Measurements from ENCODE around the gene ADAM19.

- no peak for TF ChIP-seq CTCF (IDR thresholded peaks at IDR 0.05; ENCODE audit: low read depth, low read length)
- no peak for TF ChIP-seq POLR2A (IDR thresholded peaks at IDR 0.05; ENCODE audit: extremely low read depth, insufficient read length)
- no peak for TF ChIP-seq MAX (IDR thresholded peaks at IDR 0.05; ENCODE audit: low read depth, low read length)
- TF ChIP-seq MYC (IDR thresholded peaks at IDR 0.05; ENCODE audit: low read depth, low read length): no peak
These were observed 37.3 kb downstream of the ADAM19 start for GRCh38 chr5:157538311-157538710.
